ENCODE measurements around the gene MIR17HG. TPM values are rescaled to one million over a fixed set of nuclear protein-coding genes. Genes with fewer than 3 reads are reported as not detected.
A peak's percentile ranks its signal among the peaks of the same experiment; 100 is the strongest.

The MIR17HG gene
- polyA plus RNA-seq, 1 of the 3 experiments (the other 2 are of a cell fraction), result 0.51 TPM

DNA sequence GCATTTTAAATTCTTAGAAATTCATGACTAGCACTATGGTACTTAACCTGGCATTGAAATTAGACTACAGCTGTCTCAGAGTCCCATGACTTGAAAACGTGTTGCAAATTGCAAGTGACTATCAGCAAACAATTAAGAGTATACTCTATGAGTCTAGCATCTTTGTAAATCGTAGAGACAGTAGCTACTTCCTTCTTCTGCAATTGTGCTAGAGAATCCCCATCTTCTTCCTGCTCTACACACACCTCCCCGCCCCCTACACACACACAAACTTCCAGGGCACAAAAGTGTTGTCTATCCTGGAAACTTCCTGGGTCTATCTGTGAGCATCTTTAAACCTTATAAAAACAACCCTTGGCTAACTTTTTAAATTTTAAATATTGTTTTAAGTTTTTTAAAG, 35.2 kb upstream of the MIR17HG start:
- ChIA-PET CTCF (interaction anchor here (1.1 to 2.3 kb wide), 4 partner anchors 11 to 470 kb away, joined by 3 to 8 read pairs (median 3); partner anchors contain the start of gene MIR17HG), POLR2A (no interaction called here)
- Histone ChIP-seq H4K20me1 (ENCODE audit: insufficient read depth) (no peaks in the 10 kb centered on the region), H3K4me3 (ENCODE audit: low read depth in 2 of 2, low read length in 1 of 2) (no peak overlapping the region), H3K4me1 (ENCODE audit: control insufficient read depth in 1 of 2, insufficient read depth in 2 of 2, low read depth in 1 of 2, low read length in 1 of 2) (no peaks in the 10 kb centered on the region), H3K27ac (ENCODE audit: low read depth in 2 of 2, low read length in 1 of 2) (no peak overlapping the region), H3K27me3 (ENCODE audit: insufficient read depth) (no peaks in the 10 kb centered on the region), H3F3A (replicated peaks; ENCODE audit: insufficient read depth) (no peaks in the 10 kb centered on the region), H3K9me3 (no peaks in the 10 kb centered on the region), H3K4me2 (no peak overlapping the region), H3K36me3 (replicated peaks in 1 of 2; ENCODE audit: control insufficient read depth in 1 of 2, insufficient read depth in 2 of 2, low read length in 1 of 2) (no peaks in the 10 kb centered on the region), H2AFZ (ENCODE audit: low read depth) (no peak overlapping the region), H3K79me2 (ENCODE audit: insufficient read depth) (no peaks in the 10 kb centered on the region), H3K9ac (no peak overlapping the region), H3K9me2 (no peaks in the 10 kb centered on the region)
- DNase-seq, result no peak
- 51% methylated on average over 3 of the region's 3 CpGs for WGBS (ENCODE audit: low lambda C conversion rate)
- TF ChIP-seq POLR2AphosphoS5 (IDR thresholded peaks at IDR 0.05; ENCODE audit: low read depth, low read length) (no peak), ELF1 (IDR thresholded peaks at IDR 0.05) (no peak)
- TF ChIP-seq, protein P1, sequence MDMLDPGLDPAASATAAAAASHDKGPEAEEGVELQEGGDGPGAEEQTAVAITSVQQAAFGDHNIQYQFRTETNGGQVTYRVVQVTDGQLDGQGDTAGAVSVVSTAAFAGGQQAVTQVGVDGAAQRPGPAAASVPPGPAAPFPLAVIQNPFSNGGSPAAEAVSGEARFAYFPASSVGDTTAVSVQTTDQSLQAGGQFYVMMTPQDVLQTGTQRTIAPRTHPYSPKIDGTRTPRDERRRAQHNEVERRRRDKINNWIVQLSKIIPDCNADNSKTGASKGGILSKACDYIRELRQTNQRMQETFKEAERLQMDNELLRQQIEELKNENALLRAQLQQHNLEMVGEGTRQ (IDR thresholded peaks at IDR 0.05; ENCODE audit: borderline replicate concordance, low read depth, low read length), result no peak
- TF ChIP-seq, protein P2, sequence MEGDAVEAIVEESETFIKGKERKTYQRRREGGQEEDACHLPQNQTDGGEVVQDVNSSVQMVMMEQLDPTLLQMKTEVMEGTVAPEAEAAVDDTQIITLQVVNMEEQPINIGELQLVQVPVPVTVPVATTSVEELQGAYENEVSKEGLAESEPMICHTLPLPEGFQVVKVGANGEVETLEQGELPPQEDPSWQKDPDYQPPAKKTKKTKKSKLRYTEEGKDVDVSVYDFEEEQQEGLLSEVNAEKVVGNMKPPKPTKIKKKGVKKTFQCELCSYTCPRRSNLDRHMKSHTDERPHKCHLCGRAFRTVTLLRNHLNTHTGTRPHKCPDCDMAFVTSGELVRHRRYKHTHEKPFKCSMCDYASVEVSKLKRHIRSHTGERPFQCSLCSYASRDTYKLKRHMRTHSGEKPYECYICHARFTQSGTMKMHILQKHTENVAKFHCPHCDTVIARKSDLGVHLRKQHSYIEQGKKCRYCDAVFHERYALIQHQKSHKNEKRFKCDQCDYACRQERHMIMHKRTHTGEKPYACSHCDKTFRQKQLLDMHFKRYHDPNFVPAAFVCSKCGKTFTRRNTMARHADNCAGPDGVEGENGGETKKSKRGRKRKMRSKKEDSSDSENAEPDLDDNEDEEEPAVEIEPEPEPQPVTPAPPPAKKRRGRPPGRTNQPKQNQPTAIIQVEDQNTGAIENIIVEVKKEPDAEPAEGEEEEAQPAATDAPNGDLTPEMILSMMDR (IDR thresholded peaks at IDR 0.05), result no peak

DNA sequence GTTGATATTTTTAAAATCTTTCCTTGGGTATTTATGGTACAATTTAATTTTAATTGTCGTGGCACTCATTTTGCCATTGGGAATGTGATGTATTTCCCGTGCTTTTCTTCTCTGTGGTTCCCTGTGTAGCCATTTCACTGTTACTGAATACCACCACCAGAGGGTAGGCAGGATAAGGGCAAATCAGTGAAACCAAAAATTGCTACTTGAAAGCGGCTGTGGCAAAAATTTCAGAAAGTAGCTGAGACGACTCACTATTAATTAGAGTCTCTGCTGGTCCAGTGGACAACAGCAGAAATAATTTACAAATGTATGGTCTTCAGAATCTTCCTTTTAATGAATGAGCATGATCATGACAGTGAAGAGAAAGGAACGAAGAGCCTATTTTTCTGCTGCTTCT, 34.4 kb upstream of the MIR17HG start:
- H3K4me2 ChIP-seq, result no peak overlapping the region
- POLR2A ChIA-PET, result no interaction called here

More for the DNA sequence above, 34.4 kb upstream of the MIR17HG start:
- no peak overlapping the region for H3K27ac ChIP-seq (ENCODE audit: low read depth in 2 of 2, low read length in 1 of 2)
- no peaks in the 10 kb centered on the region for H3K79me2 ChIP-seq (ENCODE audit: insufficient read depth)
- peak; percentile 16 for DNase-seq
- no peak overlapping the region for H2AFZ ChIP-seq (ENCODE audit: low read depth)
- CTCF ChIA-PET, result interaction anchor here (0.9 to 2.3 kb wide), 7 partner anchors 12 to 469 kb away, joined by 3 to 8 read pairs (median 4); no protein-coding TSS in a partner anchor
- H4K20me1 ChIP-seq (ENCODE audit: insufficient read depth), result no peaks in the 10 kb centered on the region
- no peaks in the 10 kb centered on the region for H3K9me3 ChIP-seq
- no peaks in the 10 kb centered on the region for H3K36me3 ChIP-seq (replicated peaks in 1 of 2; ENCODE audit: control insufficient read depth in 1 of 2, insufficient read depth in 2 of 2, low read length in 1 of 2)
- no peak overlapping the region for H3K9ac ChIP-seq
- H3K4me1 ChIP-seq (ENCODE audit: control insufficient read depth in 1 of 2, insufficient read depth in 2 of 2, low read depth in 1 of 2, low read length in 1 of 2), result no peaks in the 10 kb centered on the region
- no peaks in the 10 kb centered on the region for H3F3A ChIP-seq (replicated peaks; ENCODE audit: insufficient read depth)
- no peak overlapping the region; a peak in 1 of 4 replicates for H3K4me3 ChIP-seq (ENCODE audit: low read depth in 2 of 2, low read length in 1 of 2)
- H3K27me3 ChIP-seq (ENCODE audit: insufficient read depth), result no peaks in the 10 kb centered on the region
- WGBS (ENCODE audit: low lambda C conversion rate), result 46% methylated on average over 5 of the region's 5 CpGs
- H3K9me2 ChIP-seq, result no peaks in the 10 kb centered on the region
- TF ChIP-seq, protein P3, sequence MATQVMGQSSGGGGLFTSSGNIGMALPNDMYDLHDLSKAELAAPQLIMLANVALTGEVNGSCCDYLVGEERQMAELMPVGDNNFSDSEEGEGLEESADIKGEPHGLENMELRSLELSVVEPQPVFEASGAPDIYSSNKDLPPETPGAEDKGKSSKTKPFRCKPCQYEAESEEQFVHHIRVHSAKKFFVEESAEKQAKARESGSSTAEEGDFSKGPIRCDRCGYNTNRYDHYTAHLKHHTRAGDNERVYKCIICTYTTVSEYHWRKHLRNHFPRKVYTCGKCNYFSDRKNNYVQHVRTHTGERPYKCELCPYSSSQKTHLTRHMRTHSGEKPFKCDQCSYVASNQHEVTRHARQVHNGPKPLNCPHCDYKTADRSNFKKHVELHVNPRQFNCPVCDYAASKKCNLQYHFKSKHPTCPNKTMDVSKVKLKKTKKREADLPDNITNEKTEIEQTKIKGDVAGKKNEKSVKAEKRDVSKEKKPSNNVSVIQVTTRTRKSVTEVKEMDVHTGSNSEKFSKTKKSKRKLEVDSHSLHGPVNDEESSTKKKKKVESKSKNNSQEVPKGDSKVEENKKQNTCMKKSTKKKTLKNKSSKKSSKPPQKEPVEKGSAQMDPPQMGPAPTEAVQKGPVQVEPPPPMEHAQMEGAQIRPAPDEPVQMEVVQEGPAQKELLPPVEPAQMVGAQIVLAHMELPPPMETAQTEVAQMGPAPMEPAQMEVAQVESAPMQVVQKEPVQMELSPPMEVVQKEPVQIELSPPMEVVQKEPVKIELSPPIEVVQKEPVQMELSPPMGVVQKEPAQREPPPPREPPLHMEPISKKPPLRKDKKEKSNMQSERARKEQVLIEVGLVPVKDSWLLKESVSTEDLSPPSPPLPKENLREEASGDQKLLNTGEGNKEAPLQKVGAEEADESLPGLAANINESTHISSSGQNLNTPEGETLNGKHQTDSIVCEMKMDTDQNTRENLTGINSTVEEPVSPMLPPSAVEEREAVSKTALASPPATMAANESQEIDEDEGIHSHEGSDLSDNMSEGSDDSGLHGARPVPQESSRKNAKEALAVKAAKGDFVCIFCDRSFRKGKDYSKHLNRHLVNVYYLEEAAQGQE (IDR thresholded peaks at IDR 0.05; ENCODE audit: low read depth, low read length), result no peak
- no peak for TF ChIP-seq FOXM1 (IDR thresholded peaks at IDR 0.05; ENCODE audit: low read depth)
- no peak for TF ChIP-seq GATA2 (CRISPR knock-in tag; IDR thresholded peaks at IDR 0.05)
- no peak for TF ChIP-seq TCF12 (IDR thresholded peaks at IDR 0.05)
- no peak for TF ChIP-seq YY1 (IDR thresholded peaks at IDR 0.05; ENCODE audit: low read depth)
- peak; percentile 58 for TF ChIP-seq RAD21 (IDR thresholded peaks at IDR 0.05; ENCODE audit: low read length)
- TF ChIP-seq, protein P2 (IDR thresholded peaks at IDR 0.05), result peak; percentile 35
- peak; percentile 17; the same call in 1 of the 2 replicates for TF ChIP-seq SMC3 (IDR thresholded peaks at IDR 0.05; ENCODE audit: low read depth, low read length)

Measured in SK-N-SH (cell line).